ENCODE data around the gene ZNHIT2. TPM values are rescaled to one million over a fixed set of nuclear protein-coding genes. Genes with fewer than 3 reads are reported as not detected.

ZNHIT2 gene
- total and polyA plus RNA-seq, 2 of the 13 experiments (the other 11 are each of a cell fraction or from before 2014, with no cell fraction given), result 1.1 to 6.5 TPM

- peak; percentile 85 for TF ChIP-seq IKZF5 (CRISPR knock-in tag; IDR thresholded peaks at IDR 0.05)
- TF ChIP-seq ZNF468 (CRISPR knock-in tag; IDR thresholded peaks at IDR 0.05), result no peak
- TF ChIP-seq, protein P1, sequence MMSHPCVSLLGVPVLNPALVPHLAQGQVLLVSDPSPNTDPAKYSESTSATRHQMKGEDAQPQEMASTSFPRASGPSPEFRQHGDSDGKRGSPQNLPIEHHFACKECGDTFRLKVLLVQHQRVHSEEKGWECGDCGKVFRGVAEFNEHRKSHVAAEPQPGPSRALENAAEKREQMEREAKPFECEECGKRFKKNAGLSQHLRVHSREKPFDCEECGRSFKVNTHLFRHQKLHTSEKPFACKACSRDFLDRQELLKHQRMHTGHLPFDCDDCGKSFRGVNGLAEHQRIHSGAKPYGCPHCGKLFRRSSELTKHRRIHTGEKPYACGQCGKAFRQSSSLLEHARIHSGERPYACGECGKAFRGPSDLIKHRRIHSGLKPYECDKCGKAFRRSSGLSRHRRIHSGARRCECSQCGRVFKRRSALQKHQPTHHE (CRISPR knock-in tag; IDR thresholded peaks at IDR 0.05; ENCODE audit: borderline replicate concordance), result 0 out of 2 replicates have a peak, but pooled peaks have one; percentile 19
- TF ChIP-seq ZNF614 (CRISPR knock-in tag; IDR thresholded peaks at IDR 0.05; ENCODE audit: borderline replicate concordance), result no peak
- TF ChIP-seq TP53 (CRISPR knock-in tag; conservative IDR thresholded peaks at IDR 0.05), result peak; percentile 84; the same call in 1 of the 2 replicates
- TF ChIP-seq AGO2 (optimal IDR thresholded peaks at IDR 0.05; ENCODE audit: low read depth, low read length), result peak; percentile 77
- TF ChIP-seq ELF3 (CRISPR knock-in tag; IDR thresholded peaks at IDR 0.05), result peak; percentile 92
- peak; percentile 91; the same call in 1 of the 2 replicates for TF ChIP-seq ZNF788 (CRISPR knock-in tag; IDR thresholded peaks at IDR 0.05; ENCODE audit: borderline replicate concordance)
- TF ChIP-seq ZFP37 (CRISPR knock-in tag; IDR thresholded peaks at IDR 0.05; ENCODE audit: borderline replicate concordance), result peak; percentile 8; the same call in 1 of the 2 replicates
- no peak for TF ChIP-seq ZNF44 (CRISPR knock-in tag; IDR thresholded peaks at IDR 0.05)
- TF ChIP-seq, protein P2, sequence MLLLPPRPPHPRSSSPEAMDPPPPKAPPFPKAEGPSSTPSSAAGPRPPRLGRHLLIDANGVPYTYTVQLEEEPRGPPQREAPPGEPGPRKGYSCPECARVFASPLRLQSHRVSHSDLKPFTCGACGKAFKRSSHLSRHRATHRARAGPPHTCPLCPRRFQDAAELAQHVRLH (CRISPR knock-in tag; IDR thresholded peaks at IDR 0.05; ENCODE audit: borderline replicate concordance, low read depth), result peak; percentile 71; the same call in 1 of the 2 replicates
- peak; percentile 86; the same call in 1 of the 2 replicates for TF ChIP-seq ZNF766 (CRISPR knock-in tag; IDR thresholded peaks at IDR 0.05; ENCODE audit: borderline replicate concordance)
- TF ChIP-seq NFATC3 (CRISPR knock-in tag; IDR thresholded peaks at IDR 0.05), result no peak
- peak; percentile 80 for TF ChIP-seq MED8 (CRISPR knock-in tag; IDR thresholded peaks at IDR 0.05; ENCODE audit: insufficient replicate concordance)
- peak; percentile 38 for TF ChIP-seq CTCF (CRISPR knock-in tag; IDR thresholded peaks at IDR 0.05)
- TF ChIP-seq POGZ (CRISPR knock-in tag; IDR thresholded peaks at IDR 0.05), result peak; percentile 66; the same call in 1 of the 2 replicates
- TF ChIP-seq TRIM24 (CRISPR knock-in tag; IDR thresholded peaks at IDR 0.05), result no peak
- TF ChIP-seq ZNF33A (CRISPR knock-in tag; IDR thresholded peaks at IDR 0.05; ENCODE audit: borderline replicate concordance), result no peak
- TF ChIP-seq, protein P3, sequence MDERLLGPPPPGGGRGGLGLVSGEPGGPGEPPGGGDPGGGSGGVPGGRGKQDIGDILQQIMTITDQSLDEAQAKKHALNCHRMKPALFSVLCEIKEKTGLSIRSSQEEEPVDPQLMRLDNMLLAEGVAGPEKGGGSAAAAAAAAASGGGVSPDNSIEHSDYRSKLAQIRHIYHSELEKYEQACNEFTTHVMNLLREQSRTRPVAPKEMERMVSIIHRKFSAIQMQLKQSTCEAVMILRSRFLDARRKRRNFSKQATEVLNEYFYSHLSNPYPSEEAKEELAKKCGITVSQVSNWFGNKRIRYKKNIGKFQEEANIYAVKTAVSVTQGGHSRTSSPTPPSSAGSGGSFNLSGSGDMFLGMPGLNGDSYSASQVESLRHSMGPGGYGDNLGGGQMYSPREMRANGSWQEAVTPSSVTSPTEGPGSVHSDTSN (CRISPR knock-in tag; IDR thresholded peaks at IDR 0.05), result 0 out of 2 replicates have a peak, but pooled peaks have one; percentile 42
- peak; percentile 82 for TF ChIP-seq SMAD9 (CRISPR knock-in tag; IDR thresholded peaks at IDR 0.05)
- TF ChIP-seq ZNF589 (CRISPR knock-in tag; conservative IDR thresholded peaks at IDR 0.05), result peak; percentile 82; the same call in 1 of the 2 replicates
- no peak for TF ChIP-seq RELA (CRISPR knock-in tag; IDR thresholded peaks at IDR 0.05)
- TF ChIP-seq JUNB (CRISPR knock-in tag; IDR thresholded peaks at IDR 0.05; ENCODE audit: borderline replicate concordance), result no peak
- TF ChIP-seq BCL6 (CRISPR knock-in tag; IDR thresholded peaks at IDR 0.05), result 0 out of 2 replicates have a peak, but pooled peaks have one; percentile 14
Measured at GRCh38 chr11:65121865-65122696, 4.6 kb upstream of the ZNHIT2 start, which contains the start of the genes FAU and MRPL49 (continued).
